ENCODE results near the gene OR8J1.
"Not testable (repeated sequence)": the region's sequence is repeated elsewhere in the genome, so short reads cannot be mapped to it uniquely, and the experiment has no call there.

GRCh38 chr11:56401858-56402461 is 47.9 kb downstream of the OR8J1 start:
- not testable (repeated sequence) for TF ChIP-seq POLR2A (IDR thresholded peaks at IDR 0.05; ENCODE audit: extremely low read depth, insufficient read length); MYC (IDR thresholded peaks at IDR 0.05; ENCODE audit: low read depth, low read length); MAX (IDR thresholded peaks at IDR 0.05; ENCODE audit: low read depth, low read length)
- TF ChIP-seq, protein P1, sequence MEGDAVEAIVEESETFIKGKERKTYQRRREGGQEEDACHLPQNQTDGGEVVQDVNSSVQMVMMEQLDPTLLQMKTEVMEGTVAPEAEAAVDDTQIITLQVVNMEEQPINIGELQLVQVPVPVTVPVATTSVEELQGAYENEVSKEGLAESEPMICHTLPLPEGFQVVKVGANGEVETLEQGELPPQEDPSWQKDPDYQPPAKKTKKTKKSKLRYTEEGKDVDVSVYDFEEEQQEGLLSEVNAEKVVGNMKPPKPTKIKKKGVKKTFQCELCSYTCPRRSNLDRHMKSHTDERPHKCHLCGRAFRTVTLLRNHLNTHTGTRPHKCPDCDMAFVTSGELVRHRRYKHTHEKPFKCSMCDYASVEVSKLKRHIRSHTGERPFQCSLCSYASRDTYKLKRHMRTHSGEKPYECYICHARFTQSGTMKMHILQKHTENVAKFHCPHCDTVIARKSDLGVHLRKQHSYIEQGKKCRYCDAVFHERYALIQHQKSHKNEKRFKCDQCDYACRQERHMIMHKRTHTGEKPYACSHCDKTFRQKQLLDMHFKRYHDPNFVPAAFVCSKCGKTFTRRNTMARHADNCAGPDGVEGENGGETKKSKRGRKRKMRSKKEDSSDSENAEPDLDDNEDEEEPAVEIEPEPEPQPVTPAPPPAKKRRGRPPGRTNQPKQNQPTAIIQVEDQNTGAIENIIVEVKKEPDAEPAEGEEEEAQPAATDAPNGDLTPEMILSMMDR (IDR thresholded peaks at IDR 0.05; ENCODE audit: low read depth, low read length) = not testable (repeated sequence)

All from NB4 (cell line).